HG02885 (cell line): ENCODE results near the gene MTURN.
"Not testable (repeated sequence)": the region's sequence is repeated elsewhere in the genome, so short reads cannot be mapped to it uniquely, and the experiment has no call there.

Experiments
- ATAC-seq: cut with Tn5 transposase; IDR thresholded peaks from one replicate; pipeline ENCODE4 v1.9.1; 2021; ENCODE audit warnings: mild to moderate bottlenecking; ENCODE audit not compliant: unreplicated experiment, poor library complexity

MTURN gene

DNA sequence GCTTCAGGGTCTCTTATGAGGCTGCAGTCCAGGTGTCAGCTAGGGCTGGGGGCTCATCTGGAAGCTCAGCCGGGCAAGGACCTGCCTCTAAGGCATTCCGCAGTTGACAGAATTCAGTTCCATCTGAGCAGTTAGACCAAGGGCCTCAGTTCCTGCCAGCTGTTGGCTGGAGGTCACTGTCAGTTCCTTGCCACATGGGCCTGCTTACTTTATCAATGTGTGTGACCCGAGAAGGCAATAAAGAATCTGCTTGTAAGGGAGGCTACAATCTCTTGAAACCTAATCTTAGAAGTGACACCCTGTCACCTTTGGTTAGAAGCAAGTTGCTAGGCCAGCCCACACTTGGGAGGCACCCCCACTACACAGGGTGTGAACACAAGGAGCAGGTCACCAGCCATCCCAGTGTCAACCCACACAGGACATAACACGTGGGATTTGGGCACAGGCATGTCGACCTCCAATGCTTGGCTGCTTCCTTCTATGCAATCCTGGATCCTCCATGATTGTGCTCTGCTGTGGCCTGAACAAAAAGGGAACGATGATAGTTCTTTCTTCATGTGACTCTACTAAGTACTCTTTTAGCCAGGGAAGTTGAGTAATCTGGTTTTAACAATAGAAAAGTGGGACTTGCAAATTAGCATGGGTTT lies 41.8 kb downstream of the MTURN start:
- ATAC-seq: no peak

DNA sequence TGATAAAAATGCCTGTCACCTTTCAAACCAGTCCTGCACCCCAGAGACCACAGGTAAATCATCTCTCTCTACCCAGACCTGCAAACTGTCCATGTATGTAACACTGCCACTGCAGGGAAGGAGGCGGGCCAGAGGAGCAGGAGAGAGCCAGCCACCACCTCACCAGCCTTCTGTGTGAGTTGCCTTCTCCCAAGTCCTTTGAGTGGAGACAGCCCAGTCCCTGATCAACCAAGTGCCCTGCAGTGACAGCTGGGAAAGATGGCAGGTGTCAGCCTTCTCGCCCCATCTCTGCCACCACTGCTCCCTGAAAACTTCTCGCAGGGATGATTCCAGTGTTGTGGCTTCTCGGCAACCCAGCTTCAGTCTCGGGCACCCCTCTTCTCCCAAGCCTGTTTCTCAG lies 42.4 kb downstream of the MTURN start:
- no peak for ATAC-seq

DNA sequence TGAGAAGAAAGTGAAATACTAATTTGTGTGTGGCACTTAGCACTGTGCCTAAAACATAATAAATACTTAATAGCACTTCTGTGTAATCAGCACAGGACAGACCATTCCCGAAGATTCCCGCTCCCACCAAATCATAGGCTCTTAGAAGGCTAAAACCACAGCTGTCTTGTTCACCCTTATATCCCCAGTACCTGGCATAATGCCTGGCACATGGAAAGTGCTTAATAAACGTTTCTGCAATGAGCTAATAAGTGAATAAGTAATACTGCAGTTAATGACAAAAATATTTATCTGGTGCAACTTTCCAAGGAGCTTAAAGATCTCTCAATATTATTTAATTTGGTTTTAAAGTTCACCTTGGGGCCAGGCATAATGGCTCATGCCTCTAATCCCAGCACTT lies 43.2 kb downstream of the MTURN start:
- no peak for ATAC-seq

DNA sequence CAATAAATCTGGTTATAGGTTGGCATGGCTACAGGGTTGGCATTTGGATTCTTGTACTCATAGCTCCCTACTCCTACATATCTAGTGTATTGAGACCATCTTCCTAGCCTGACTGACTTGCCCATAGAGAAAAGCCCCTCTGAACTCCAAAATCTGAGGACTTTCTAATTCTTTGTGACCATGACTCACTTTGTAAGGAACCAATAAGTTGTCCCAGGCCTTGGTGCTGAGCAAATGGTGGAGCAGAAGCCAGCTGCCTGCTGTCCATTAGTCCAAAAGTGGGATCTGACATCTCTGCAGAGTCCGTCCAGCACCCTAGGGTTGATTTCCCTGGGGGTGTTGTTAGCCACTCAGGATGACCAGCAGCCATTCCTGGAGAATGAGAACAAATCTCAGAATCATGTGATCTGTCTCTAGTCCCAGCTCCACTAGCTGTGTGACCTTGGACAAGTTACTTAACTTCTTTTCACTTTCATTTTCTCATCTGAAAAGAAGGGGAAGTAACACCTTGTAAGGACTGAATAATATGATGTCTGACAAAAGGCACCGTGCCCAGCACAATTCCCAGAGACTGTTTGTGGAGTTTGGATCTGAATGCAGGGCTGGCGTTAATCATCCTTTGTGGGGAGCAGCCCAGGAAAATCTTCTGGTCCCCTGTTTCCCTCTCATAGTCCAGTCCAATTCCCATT lies 44.1 kb downstream of the MTURN start:
- ATAC-seq: peak; percentile 91

DNA sequence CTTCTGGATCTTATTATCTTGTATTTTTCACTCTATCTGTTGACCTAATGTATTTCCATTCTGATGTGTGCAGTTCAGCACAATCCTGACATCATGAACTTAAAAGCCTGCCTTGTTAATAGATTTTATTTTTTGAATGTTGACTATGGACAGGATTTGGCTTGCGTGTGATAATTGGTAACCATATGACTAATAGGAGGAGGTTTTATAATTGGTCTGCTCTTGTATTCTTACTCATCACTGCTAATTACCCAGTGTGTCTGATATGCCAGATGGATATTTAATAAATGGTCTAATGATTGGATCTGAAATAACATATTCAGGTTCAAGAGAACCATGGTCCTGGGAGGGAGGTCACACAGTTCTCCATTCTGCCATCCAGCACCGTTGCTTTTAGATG lies 45.9 kb downstream of the MTURN start:
- no peak for ATAC-seq

DNA sequence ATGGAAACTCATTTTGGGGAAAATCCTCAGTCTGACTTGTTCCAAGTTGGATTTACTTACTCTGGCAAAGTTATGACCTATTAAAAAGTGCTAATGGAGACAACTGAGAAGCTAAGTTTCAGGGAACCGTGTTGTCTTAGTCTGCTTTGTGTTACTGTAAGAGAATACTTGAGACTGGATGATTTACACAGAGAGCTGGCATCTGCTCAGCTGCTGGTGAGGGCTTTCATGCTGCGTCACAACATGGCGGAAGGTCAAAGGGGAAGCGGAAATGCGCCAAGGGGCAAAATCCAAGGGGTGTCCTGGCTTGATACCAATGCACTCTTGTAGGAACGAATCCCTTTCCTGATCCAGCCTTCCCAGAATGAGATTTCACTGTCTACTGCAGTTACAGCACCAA lies 46.4 kb downstream of the MTURN start:
- no peak for ATAC-seq

DNA sequence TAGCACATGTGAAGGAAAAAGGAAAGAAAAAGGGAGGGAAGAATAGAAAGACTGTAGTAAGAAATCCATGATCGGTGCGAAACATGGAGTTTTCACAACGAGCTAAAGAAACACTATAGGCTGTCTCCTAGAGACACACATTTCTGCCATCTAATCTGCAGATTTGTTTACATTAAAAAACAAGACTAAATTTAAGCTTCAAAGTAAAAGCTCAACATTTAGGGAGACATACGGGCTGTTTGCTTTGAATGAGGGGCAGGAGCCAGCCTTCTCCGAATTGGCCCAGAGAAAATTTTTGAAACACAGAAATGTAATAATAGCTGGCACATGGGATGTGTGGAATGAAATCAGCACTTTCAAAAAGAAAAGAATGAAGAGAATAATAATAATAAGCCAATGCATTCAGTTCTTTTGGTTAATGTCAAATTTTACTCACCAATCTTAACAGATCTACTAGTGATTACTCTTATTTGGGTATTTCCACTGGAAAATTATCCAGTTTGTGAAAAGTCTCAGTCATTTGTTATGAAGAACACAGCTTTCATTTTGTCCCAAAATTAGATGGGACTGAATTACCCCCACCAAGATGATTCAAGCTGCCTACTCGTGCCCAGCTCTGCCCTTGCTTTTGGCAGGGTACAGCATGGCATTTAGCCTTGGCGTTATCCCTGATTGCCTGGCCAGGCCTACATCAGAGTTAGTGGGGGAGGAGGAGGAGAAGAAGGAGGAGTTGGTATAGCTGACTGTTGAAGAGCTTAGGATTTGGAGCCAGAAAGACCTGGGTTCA lies 47.1 kb downstream of the MTURN start:
- no peak for ATAC-seq

DNA sequence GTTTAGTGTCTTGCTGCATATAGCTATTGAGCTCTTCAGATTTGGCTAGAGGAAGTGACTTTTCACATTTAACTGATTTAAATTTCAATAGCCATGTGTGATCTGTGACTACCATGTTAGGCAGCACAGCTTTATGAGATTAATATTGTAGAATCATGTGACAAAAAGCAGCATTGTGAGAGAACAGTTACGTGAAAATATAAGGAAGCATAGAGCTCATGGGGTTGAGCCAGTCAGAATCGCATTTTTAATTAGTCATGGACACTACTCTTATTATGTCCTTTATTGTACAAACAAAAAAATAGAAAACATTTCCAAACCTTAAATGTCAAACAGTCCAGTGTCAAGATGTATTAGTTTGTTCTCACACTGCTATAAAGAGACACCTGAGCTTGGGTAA lies 48.0 kb downstream of the MTURN start:
- no peak for ATAC-seq

DNA sequence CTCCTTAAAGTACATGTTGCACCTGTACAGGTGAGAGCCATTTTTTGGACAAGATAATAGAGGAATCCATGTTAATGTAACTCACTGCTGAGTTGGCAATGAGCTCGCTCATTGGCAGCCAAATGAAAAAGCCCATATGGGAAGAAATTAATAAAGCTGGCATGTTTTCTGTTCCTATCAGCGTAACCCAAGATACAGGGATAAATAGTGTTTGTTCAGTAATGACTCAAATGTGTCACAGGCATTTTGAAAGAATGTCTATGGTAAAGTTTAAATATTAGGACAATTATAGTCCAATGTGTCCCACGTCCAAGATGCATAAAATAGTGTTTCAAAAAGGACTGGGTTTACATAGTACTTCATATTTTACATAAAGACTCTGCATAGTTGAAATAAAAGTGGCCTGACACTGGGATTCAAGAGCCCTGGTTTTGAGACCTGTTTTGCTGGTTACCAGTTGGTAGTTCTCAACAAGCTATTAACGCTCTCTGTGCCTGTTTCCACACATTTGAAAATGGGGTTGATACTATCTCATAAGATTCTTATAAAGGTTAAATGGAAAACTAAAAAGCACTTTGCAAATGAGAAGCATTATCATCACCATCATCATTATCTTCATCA lies 49.1 kb downstream of the MTURN start:
- no peak for ATAC-seq

DNA sequence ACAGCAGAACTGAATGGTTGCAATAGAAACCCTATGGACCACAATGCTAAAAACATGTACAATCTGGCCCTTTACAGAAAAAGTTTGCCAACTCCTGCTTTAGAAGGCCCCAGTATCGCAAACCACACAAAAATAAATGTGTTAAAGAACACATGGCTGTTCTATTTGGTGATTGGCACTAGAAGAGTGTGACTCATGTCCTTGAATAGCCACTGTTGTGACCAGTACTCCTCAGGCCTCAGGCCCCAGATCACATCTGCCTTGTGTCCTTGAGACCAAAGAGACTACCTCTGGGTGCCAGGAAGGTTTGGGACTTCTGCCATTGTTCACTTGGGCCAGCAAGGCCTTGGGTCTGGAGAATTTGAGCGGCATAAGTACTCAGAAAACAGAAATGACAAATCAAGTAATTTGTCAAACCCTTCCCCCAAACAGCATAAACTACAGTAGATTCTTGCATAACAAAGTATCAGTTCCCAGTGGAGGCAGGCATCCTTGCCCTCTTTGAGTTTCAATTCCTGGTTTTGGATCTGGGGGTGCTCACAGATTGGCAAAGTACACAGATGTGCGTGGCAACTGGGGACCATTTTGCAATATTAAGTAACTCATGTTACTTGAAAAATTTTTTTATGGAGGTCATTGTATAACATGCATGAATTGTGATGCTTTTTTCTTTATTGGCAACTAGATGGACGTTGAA lies 50.2 kb downstream of the MTURN start:
- ATAC-seq: no peak

DNA sequence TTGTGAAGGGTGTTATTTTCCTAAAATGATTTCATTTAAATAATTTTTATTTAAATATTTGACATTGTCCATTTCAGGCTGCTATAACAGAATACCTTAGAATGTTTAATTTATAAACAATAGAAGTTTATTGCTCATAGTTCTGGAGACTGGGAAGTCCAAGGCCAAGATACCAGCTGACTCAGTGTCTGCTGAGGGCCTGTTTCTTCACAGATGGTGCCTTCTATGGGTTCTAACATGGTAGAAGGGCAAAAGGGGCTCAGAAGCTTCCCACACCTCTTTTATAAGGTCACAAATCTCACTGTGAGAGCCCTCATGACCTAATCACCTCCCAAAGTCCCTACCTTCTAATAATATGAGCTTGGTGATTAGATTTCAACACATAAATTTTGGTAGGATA lies 50.7 kb downstream of the MTURN start:
- no peak for ATAC-seq

DNA sequence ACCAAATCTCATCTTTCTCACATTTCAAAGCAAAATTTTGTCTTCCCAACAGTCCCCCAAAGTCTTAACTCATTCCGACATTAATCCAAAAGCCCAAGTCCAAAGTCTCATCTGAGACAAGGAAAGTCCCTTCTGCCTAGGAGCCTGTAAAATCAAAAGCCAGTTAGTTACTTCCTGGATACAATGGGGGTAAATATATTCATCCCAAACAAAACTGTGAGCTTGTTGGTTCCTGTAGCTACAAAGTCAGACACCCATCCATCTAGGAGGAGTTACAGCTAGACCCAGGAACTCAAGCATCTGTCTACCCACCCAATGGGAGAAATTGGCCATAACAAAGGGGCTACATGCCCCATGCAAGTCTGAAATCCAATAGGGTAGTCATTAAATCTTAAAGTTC lies 51.9 kb downstream of the MTURN start:
- no peak for ATAC-seq

DNA sequence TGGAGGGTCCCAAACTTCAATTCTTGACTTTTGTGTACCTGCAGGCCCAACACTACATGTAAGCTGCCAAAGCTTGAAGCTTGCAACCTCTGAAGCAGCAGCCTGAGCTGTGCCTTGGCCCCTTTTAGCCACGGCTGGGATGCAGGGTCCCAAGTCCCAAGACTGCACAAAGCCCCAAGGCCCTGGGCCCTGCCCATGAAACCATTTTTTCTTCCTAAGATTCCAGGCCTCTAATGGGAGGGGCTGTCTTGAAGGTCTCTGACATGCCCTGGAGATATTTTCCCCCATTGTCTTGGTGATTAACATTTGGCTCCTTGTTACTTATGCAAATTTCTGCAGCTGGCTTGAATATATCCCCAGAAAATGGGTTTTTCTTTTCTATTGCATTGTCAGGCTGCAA lies 52.7 kb downstream of the MTURN start:
- ATAC-seq: no peak

DNA sequence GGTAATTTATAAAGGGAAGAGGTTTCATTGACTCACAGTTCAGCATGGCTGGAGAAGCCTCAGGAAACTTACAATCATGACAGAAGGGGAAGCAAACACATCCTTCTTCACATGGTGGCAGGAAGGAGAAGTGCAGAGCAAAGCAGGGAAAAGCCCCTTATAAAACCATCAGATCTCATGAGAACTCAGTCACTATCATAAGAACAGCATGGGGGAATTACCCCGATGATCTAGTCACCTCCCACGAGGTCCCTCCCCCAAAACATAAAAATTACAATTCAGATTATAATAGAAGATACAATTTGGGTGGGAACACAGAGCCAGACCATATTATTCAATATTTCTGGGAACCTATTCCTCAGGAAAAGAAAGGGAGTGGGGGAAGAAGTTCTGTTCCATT lies 53.6 kb downstream of the MTURN start:
- not testable (repeated sequence) for ATAC-seq

DNA sequence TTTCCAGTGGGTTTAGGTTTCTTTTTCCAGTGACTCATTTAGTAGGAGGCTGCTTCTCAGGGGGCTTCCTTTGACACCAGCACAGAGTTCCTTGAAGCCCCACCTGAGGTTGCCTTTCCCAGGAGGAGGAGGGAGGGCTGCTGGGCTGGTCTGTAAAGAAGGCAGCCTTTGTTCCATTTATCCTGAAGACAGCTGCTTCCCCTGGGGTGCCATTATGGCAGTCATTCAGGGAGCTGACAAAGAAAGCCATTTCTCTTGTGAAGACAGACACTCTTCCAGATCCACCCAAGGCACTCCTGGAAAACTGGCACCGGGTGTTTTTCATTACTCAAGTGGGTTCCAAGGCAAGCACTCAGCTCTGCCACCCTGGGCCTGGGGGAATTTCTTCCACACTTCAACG lies 54.0 kb downstream of the MTURN start:
- no peak for ATAC-seq

DNA sequence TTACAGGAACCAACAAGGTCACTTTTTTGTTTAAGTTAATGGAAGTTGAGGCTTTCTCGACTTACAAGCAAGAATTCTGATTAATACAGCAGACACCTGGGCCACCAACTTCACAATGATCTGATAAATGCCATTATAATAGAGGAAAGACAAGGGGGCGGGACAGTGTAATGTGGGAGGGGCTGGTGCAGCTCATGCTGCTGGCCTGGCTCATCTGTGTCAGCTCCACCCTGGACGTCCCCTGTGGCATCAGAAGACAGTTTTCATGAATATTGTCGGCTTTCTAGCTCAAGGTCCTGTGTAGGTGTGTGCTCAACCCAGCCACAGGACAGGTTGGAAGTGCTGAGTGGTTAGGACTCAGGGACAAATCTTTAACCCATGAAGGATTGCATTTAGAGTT lies 57.0 kb downstream of the MTURN start:
- ATAC-seq: no peak

DNA sequence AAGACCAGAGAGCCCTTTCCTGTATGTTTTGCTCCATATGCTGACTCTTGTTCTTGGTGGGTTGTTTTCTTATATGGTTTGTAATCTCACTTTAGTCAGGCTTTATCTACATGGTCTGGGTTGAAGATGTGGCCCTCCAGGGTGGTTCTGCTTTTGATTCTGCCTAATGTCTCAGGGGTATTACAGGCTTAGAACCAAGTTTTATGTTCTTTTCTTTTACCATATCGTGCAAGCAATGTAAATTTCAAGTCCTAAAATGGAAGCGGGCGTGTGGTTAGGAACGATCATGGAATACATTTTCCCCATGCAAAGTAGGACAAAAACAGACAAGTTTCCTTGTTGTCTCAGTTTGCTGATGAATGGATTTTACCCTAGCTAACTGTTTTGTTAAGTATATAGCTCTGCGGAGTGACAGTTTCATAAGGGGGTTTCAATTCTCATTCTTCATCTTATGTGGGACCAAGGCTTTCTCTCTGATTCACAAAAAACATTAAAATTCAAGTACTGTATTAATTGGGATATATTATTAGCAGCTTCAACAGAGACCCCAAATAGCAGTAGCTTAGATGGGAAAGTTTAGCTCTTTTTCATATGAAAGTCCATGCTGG lies 58.7 kb downstream of the MTURN start:
- no peak for ATAC-seq

DNA sequence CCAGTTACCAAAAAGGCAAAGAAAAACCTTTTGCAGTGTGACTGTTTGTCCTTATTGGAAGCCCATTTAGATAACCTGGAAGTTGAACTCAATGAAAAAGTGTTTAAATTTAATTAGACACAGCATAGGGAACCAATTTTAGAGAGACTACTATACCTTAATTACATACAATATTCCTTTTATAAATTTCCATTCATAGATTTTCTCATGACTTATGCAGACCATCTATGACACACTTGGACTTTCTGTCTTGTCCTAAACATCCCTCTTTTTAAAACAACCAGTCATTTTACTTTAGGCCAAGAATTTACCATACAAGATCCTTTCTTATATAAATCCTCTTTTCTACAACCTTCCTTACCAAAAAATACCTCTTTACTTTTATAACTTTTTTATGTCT lies 61.6 kb downstream of the MTURN start:
- ATAC-seq: no peak

DNA sequence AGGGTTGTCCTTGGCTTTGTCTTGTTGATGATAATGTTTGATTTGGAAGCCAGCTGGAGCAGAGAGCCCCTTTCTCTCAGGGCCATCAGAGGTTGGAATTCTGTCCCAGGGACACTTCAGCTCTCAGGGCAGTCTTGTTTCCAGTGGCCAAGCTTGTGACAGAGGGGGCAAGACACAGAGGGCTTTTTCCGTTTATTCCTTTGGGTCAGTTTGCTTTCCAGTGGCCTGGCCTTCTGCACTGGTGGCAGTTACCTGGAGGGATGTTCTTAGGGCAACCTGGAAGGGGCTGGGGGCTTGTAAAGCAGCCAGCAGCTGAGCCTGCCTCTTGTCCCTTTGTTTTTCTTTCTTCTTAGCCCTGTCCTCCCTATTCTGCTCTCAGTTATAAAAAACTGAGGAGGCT lies 62.7 kb downstream of the MTURN start:
- ATAC-seq: no peak

DNA sequence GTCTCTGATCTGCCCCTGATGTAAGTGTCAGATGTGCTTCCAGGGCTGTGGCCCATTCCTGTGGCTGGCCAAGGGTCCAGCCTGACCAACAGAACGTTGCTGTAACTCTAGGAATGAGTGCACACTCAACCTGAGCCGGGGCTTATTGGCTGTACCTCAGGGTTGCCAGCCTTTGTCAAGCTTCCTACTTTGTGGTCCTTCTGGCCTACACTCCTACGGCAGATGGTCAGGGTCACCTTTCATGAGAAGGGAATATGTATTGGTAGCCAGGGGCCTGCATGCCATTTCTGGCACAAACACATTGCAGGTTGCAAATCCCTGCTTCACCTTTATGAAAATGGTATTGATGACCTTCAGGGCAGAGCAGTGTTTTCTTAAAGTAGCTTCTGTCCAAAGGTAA lies 64.5 kb downstream of the MTURN start:
- ATAC-seq: no peak
